PC-9 (cell line): ENCODE results near the gene ZNF587B. TPM values are rescaled to one million over a fixed set of nuclear protein-coding genes. Genes with fewer than 3 reads are reported as not detected.

ENCODE experiments used
- BruUV-seq: library from RNA; stranded (reverse); fragments of 400-500 nt; replicated peaks from 2 replicates; lab custom pipeline; 2021; lab: Mats Ljungman, UMichigan
- CTCF ChIA-PET: fragments of 300-600 bp; sonication (Branson Sonifier 250); formaldehyde crosslinking; loops from one replicate; lab custom pipeline; 2022; ENCODE audit warnings: antibody characterized with exemption; lab: Charles Lee
- POLR2A ChIA-PET: fragments of 300-600 bp; sonication (Branson Sonifier 250); formaldehyde crosslinking; loops from one replicate; lab custom pipeline; 2022; ENCODE audit warnings: antibody characterized with exemption; ENCODE audit not compliant: unreplicated experiment; lab: Charles Lee
- DNase-seq, 2 experiments: peaks; one replicate each; pipeline versions ENCODE4 v3.0.0 to v3.0.0-alpha.2; 2015 to 2022; ENCODE audit warnings: mixed read lengths in 1 of 2
- H2AFZ ChIP-seq: fragments of 200-600 bp; sonication (generic); 2 replicates; pipeline ENCODE4 v1.8.1; 2017; ENCODE audit warnings: antibody characterized with exemption
- H3F3A ChIP-seq: fragments of 200-600 bp; sonication (generic); 2 replicates; pipeline ENCODE4 v1.8.1; 2017; ENCODE audit warnings: antibody characterized with exemption, mild to moderate bottlenecking, low read depth; ENCODE audit not compliant: insufficient read depth
- H3K27ac ChIP-seq: fragments of 200-600 bp; sonication (generic); 2 replicates; pipeline ENCODE4 v1.6.1; 2016; ENCODE audit warnings: mixed run types
- H3K27me3 ChIP-seq: fragments of 200-600 bp; sonication (generic); 2 replicates; pipeline ENCODE4 v1.6.1; 2016; ENCODE audit warnings: low read depth, mixed run types; ENCODE audit not compliant: insufficient read depth
- H3K36me3 ChIP-seq: fragments of 200-600 bp; sonication (generic); 2 replicates; pipeline ENCODE4 v1.6.1; 2016; ENCODE audit warnings: low read depth, mixed run types
- H3K4me1 ChIP-seq: fragments of 200-600 bp; sonication (generic); replicated peaks from 2 replicates; pipeline ENCODE4 v1.6.1; 2016; ENCODE audit warnings: mixed run types; ENCODE audit not compliant: insufficient read depth
- H3K4me2 ChIP-seq: fragments of 200-600 bp; sonication (generic); 2 replicates; pipeline ENCODE4 v1.6.1; 2017; ENCODE audit warnings: mixed run types
- H3K4me3 ChIP-seq: fragments of 200-600 bp; sonication (generic); 2 replicates; pipeline ENCODE4 v1.6.1; 2016; ENCODE audit warnings: mixed run types
- H3K79me2 ChIP-seq: fragments of 200-600 bp; sonication (generic); 2 replicates; pipeline ENCODE4 v1.6.1; 2017; ENCODE audit warnings: low read depth, mixed run types
- H3K9me2 ChIP-seq: fragments of 200-600 bp; sonication (generic); 2 replicates; pipeline ENCODE4 v1.8.1; 2017; ENCODE audit warnings: mild to moderate bottlenecking; ENCODE audit not compliant: insufficient read depth
- H3K9me3 ChIP-seq: fragments of 200-600 bp; sonication (generic); 2 replicates; pipeline ENCODE4 v1.8.1; 2016; ENCODE audit warnings: low read depth; ENCODE audit not compliant: insufficient read depth
- H4K20me1 ChIP-seq: fragments of 200-600 bp; sonication (generic); 2 replicates; pipeline ENCODE4 v1.8.1; 2017; ENCODE audit not compliant: insufficient read depth
- EZH2 ChIP-seq: fragments of 200-600 bp; sonication (generic); IDR thresholded peaks from 2 replicates; pipeline ENCODE4 v1.8.0; 2017; ENCODE audit warnings: antibody characterized with exemption, low read depth
- intact Hi-C: fragments of 100-400 bp; cut with micrococcal nuclease; formaldehyde crosslinking; loops from one replicate; pipeline ENCODE4 v1.10.0; 2022; ENCODE audit not compliant: unreplicated experiment
- total RNA-seq: library from RNA; stranded (reverse); gene quantifications from 2 replicates; pipeline ENCODE4 v1.2.3, GENCODE V29; 2021
- TF ChIP-seq, protein P1 (sequence below): fragments of 200-600 bp; sonication (generic); conservative IDR thresholded peaks from 2 replicates; pipeline ENCODE4 v1.6.1; 2017; ENCODE audit warnings: mixed run types, antibody characterized with exemption, mild to moderate bottlenecking, moderate library complexity

The ZNF587B gene
- total RNA-seq, 1 experiment from 2014 or later: 21.2 TPM

DNA sequence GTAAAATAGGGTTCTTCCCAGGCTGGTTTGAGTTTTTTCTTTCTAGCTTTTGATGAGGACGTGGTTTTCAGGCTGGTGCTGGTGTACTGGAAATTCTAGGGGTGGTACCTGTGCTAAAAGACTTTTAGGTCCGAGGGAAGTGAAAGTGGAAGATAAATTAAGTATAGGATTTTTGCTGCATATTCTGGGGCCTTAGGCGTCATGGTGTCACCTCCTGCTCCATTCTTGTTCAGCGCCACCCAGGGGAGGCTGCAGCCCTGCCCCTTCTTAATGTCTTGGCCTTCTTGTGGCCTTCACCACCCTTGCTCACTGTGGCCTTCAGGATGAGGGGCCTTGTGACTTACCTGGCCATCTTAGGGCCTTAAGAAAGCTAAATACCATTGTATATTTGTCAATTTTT, 27.8 kb upstream of the ZNF587B start:
- intact Hi-C loops: no loop called here
- H3K27me3 ChIP-seq: no peaks in the 10 kb centered on the region
- no peaks in the 10 kb centered on the region for H3K9me3 ChIP-seq
- H3K79me2 ChIP-seq: peaks cover 16% of the 10 kb centered on the region; the same call in 1 of the 2 replicates
- no peak overlapping the region for H3K4me2 ChIP-seq
- H3K36me3 ChIP-seq: peaks cover 10% of the 10 kb centered on the region; the same call in 1 of the 2 replicates
- BruUV-seq: no TSS peak
- H3K9me2 ChIP-seq: no peaks in the 10 kb centered on the region
- no peak for DNase-seq
- H3K27ac ChIP-seq: no peak overlapping the region
- TF ChIP-seq, protein P1, sequence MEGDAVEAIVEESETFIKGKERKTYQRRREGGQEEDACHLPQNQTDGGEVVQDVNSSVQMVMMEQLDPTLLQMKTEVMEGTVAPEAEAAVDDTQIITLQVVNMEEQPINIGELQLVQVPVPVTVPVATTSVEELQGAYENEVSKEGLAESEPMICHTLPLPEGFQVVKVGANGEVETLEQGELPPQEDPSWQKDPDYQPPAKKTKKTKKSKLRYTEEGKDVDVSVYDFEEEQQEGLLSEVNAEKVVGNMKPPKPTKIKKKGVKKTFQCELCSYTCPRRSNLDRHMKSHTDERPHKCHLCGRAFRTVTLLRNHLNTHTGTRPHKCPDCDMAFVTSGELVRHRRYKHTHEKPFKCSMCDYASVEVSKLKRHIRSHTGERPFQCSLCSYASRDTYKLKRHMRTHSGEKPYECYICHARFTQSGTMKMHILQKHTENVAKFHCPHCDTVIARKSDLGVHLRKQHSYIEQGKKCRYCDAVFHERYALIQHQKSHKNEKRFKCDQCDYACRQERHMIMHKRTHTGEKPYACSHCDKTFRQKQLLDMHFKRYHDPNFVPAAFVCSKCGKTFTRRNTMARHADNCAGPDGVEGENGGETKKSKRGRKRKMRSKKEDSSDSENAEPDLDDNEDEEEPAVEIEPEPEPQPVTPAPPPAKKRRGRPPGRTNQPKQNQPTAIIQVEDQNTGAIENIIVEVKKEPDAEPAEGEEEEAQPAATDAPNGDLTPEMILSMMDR: no peak
- no peak for TF ChIP-seq EZH2
- CTCF ChIA-PET: no interaction called here
- H3K4me1 ChIP-seq: peaks cover 31% of the 10 kb centered on the region
- no peak overlapping the region for H2AFZ ChIP-seq
- no peaks in the 10 kb centered on the region for H4K20me1 ChIP-seq
- no peak overlapping the region for H3K4me3 ChIP-seq
- H3F3A ChIP-seq: peaks cover 38% of the 10 kb centered on the region
- POLR2A ChIA-PET: no interaction called here

GRCh38 chr19:57803265-57803593, 26.9 kb upstream of the ZNF587B start:
- TF ChIP-seq, protein P1: no peak
- no peak for TF ChIP-seq EZH2
- H3K9me3 ChIP-seq: no peaks in the 10 kb centered on the region
- ChIA-PET POLR2A (interaction anchor here (0.6 to 1.3 kb wide), 2 partner anchors 12 to 16 kb away, joined by 3 to 14 read pairs; partner anchors contain the start of gene ZNF552), CTCF (no interaction called here)
- BruUV-seq: no TSS peak
- intact Hi-C loops: no loop called here
- H3K79me2 ChIP-seq: peaks cover 16% of the 10 kb centered on the region; the same call in 1 of the 2 replicates
- peaks cover 31% of the 10 kb centered on the region for H3K4me1 ChIP-seq
- H3K27me3 ChIP-seq: no peaks in the 10 kb centered on the region
- H3K27ac ChIP-seq: peak overlapping the region; percentile 61
- peak overlapping the region; percentile 61 for H3K4me3 ChIP-seq
- peak overlapping the region; percentile 82 for H3K4me2 ChIP-seq
- peaks cover 38% of the 10 kb centered on the region for H3F3A ChIP-seq
- H4K20me1 ChIP-seq: no peaks in the 10 kb centered on the region
- no peaks in the 10 kb centered on the region for H3K9me2 ChIP-seq
- no peak for DNase-seq
- H2AFZ ChIP-seq: peak overlapping the region; percentile 74; the same call in 1 of the 2 replicates
- peaks cover 18% of the 10 kb centered on the region; the same call in 1 of the 2 replicates for H3K36me3 ChIP-seq

GRCh38 chr19:57803594-57804325, 26.3 kb upstream of the ZNF587B start:
- intact Hi-C loops: loop anchor here (1.0 kb wide), 1 partner anchor 11 kb away; the partner anchor contains the start of gene ZNF552
- H4K20me1 ChIP-seq: no peaks in the 10 kb centered on the region
- peak overlapping the region; percentile 61 for H3K27ac ChIP-seq
- TSS peak; percentile 19 for BruUV-seq
- peaks cover 30% of the 10 kb centered on the region for H3K4me1 ChIP-seq
- POLR2A ChIA-PET: interaction anchor here (0.5 to 1.3 kb wide), 4 partner anchors 11 to 443 kb away, joined by 3 to 28 read pairs (median 10); partner anchors contain the start of gene ZNF552
- H3K9me3 ChIP-seq: no peaks in the 10 kb centered on the region
- H3K4me3 ChIP-seq: peak overlapping the region; percentile 61
- peaks cover 21% of the 10 kb centered on the region; the same call in 1 of the 2 replicates for H3K36me3 ChIP-seq
- TF ChIP-seq EZH2: no peak
- TF ChIP-seq, protein P1: no peak
- DNase-seq: peak; percentile 53 to 64
- H3K27me3 ChIP-seq: no peaks in the 10 kb centered on the region
- H3K9me2 ChIP-seq: no peaks in the 10 kb centered on the region
- H2AFZ ChIP-seq: peak overlapping the region; percentile 74
- peak overlapping the region; percentile 82 for H3K4me2 ChIP-seq
- H3K79me2 ChIP-seq: peaks cover 16% of the 10 kb centered on the region; the same call in 1 of the 2 replicates
- peaks cover 33% of the 10 kb centered on the region for H3F3A ChIP-seq
- CTCF ChIA-PET: no interaction called here
